AG04449 (cell line): Measurements from ENCODE around the gene MMS22L.

Experiments
- CTCF ChIA-PET: fragments of 350-600 bp; formaldehyde crosslinking; extraction: SDS; loops from one replicate; lab custom pipeline; 2021; ENCODE audit warnings: antibody characterized with exemption; lab: Yijun Ruan, JAX
- POLR2A ChIA-PET: fragments of 400-600, 350-600 bp; formaldehyde crosslinking; extraction: SDS; loops from one replicate; lab custom pipeline; 2020; ENCODE audit warnings: antibody characterized with exemption, inconsistent platforms; lab: Yijun Ruan, JAX
- DNase-seq: peaks from one replicate; pipeline ENCODE4 v3.0.0-alpha.2; 2010; ENCODE audit warnings: low read depth, low spot score
- H3K4me3 ChIP-seq: 2 replicates; pipeline ENCODE4 v1.5.1; 2011; ENCODE audit warnings: low read depth, mild to moderate bottlenecking, control low read depth, low read length
- CTCF ChIP-seq: IDR thresholded peaks from one replicate; pipeline ENCODE4 v1.5.1; 2011; ENCODE audit warnings: mild to moderate bottlenecking, moderate library complexity, low read length, control low read depth, inconsistent platforms; ENCODE audit not compliant: insufficient read depth; ENCODE audit errors: missing control alignments

MMS22L gene

GRCh38 chr6:97198046-97198565 lies 84.9 kb downstream of the MMS22L start:
- CTCF ChIA-PET: interaction anchor here (0.7 to 4.9 kb wide), 4 partner anchors 9 to 239 kb away, joined by 4 to 53 read pairs (median 16); no protein-coding TSS in a partner anchor
- POLR2A ChIA-PET: no interaction called here
- no peak for DNase-seq
- no peak for TF ChIP-seq CTCF
- H3K4me3 ChIP-seq: no peak overlapping the region

- CTCF ChIA-PET: interaction anchor here (1.0 kb wide), 1 partner anchor 9 kb away, joined by 5 read pairs; no protein-coding TSS in a partner anchor
- H3K4me3 ChIP-seq: no peak overlapping the region
- POLR2A ChIA-PET: no interaction called here
- no peak for TF ChIP-seq CTCF
- no peak for DNase-seq
Measured at GRCh38 chr6:97195117-97195516, 87.9 kb downstream of the MMS22L start.

GRCh38 chr6:97189767-97190166 lies 93.2 kb downstream of the MMS22L start:
- ChIA-PET CTCF (interaction anchor here (0.6 to 9.9 kb wide), 9 partner anchors 11 to 248 kb away, joined by 3 to 160 read pairs (median 5); no protein-coding TSS in a partner anchor), POLR2A (no interaction called here)
- peak; percentile 23 for DNase-seq
- no peak overlapping the region for H3K4me3 ChIP-seq
- TF ChIP-seq CTCF: no peak

- CTCF ChIA-PET: interaction anchor here (1.0 to 9.9 kb wide), 10 partner anchors 9 to 250 kb away, joined by 3 to 160 read pairs (median 4); no protein-coding TSS in a partner anchor
- POLR2A ChIA-PET: no interaction called here
Measured at GRCh38 chr6:97187951-97188350, 95.1 kb downstream of the MMS22L start.

GRCh38 chr6:97186416-97186999 lies 96.5 kb downstream of the MMS22L start:
- H3K4me3 ChIP-seq: no peak overlapping the region
- DNase-seq: no peak
- peak; percentile 89 for TF ChIP-seq CTCF
- ChIA-PET POLR2A (no interaction called here), CTCF (interaction anchor here (0.6 to 9.9 kb wide), 35 partner anchors 8 to 266 kb away, joined by 3 to 160 read pairs (median 5); no protein-coding TSS in a partner anchor)

More at GRCh38 chr6:97187951-97188350, 95.1 kb downstream of the MMS22L start:
- H3K4me3 ChIP-seq: no peak overlapping the region
- no peak for TF ChIP-seq CTCF
- DNase-seq: no peak

GRCh38 chr6:97177905-97178304 lies 105.1 kb downstream of the MMS22L start:
- ChIA-PET CTCF (interaction anchor here (3.3 to 4.4 kb wide), 2 partner anchors 7 to 11 kb away, joined by 15 to 39 read pairs; no protein-coding TSS in a partner anchor), POLR2A (no interaction called here)
- no peak overlapping the region for H3K4me3 ChIP-seq
- DNase-seq: no peak
- TF ChIP-seq CTCF: no peak
